Measurements from ENCODE around the gene EOGT.

EOGT gene

GRCh38 chr3:68953816-68954444, 59.6 kb downstream of the EOGT start:
- no peak for DNase-seq

- DNase-seq, result no peak
These were observed 68.3 kb downstream of the EOGT start for GRCh38 chr3:68945225-68945624.

DNA sequence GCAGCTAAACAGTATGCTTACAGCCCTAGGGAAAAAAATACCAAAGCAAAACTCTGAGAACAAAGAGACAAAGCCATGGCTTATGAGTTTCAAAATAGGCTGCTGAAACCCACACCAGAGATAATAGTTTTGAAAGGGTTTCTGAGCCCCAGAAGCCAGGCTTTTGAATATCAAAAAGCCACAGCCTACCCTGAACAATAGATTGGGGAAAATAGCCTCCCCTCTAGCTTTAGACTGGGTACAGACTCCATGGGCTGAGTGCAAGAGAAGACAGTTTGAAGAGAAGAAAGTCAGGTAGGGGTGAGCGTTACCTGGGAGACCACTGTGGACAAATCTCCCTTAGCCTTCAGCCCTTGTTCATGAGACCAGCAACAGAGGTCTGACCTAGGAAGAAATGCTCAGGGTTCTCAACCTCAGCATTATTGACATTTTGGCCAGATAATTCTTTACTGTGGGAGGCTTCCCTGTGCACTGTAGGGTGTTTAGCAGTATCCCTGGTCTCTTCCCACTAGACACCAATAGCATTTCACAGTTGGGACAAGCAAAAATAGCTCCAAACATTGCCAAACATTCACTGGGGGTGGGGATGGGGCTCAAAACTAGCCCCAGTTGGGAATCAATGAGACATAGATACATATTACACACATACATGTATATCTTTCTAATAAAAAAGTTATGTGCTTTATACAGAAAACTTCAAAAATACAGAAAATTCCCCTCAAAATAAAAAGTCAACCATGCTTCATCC, 69.6 kb downstream of the EOGT start:
- DNase-seq, result no peak

DNA sequence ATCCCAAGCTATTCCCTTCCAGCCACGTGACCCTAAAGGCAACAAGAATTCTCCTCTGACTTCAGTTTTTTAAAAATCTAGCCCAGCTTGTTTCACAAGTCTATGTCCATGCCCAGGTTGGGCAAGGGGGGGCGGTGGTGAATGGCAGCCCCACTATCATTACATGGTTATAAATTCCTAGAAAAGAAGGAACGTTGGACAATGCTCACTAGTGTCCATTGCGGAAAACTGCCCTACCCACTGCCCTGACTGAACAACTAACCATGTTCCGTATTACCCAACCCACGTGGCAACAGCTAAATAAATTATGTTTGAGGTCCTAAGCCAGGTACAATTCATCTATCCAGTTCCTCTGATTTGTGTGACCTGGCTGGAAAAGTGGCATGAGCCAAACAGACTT, 72.4 kb downstream of the EOGT start:
- no peak for DNase-seq

DNA sequence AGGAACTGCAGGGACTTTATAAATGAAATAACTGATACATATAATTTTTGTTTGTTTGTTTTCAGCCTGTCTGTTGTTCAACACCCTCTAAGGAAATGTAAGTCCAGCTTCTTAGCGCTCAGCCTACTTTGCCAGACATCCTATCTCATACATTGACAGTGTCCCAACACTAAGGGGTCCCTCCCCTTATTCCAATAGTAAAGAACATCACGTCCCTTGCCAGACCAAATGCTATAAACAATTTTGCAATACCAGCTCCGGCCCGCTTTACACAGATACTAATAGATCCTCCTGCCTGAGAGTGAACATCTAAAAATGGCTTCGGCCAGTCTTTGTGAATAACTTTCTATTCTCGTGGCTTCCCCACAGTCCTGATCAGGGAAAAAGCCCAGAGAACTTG, 76.6 kb downstream of the EOGT start:
- DNase-seq, result no peak

- DNase-seq, result peak; percentile 0
These were observed 77.7 kb downstream of the EOGT start for GRCh38 chr3:68935778-68936177.

GRCh38 chr3:68931406-68932149, 81.9 kb downstream of the EOGT start:
- DNase-seq, result peak; percentile 1
